HG03521 (cell line): Measurements from ENCODE around the gene AGER.
"Not testable (repeated sequence)": the region's sequence is repeated elsewhere in the genome, so short reads cannot be mapped to it uniquely, and the experiment has no call there.

Source experiments
- ATAC-seq: cut with Tn5 transposase; IDR thresholded peaks from one replicate; pipeline ENCODE4 v1.9.1; 2021; ENCODE audit warnings: mild to moderate bottlenecking, moderate library complexity; ENCODE audit not compliant: unreplicated experiment

Gene AGER

DNA sequence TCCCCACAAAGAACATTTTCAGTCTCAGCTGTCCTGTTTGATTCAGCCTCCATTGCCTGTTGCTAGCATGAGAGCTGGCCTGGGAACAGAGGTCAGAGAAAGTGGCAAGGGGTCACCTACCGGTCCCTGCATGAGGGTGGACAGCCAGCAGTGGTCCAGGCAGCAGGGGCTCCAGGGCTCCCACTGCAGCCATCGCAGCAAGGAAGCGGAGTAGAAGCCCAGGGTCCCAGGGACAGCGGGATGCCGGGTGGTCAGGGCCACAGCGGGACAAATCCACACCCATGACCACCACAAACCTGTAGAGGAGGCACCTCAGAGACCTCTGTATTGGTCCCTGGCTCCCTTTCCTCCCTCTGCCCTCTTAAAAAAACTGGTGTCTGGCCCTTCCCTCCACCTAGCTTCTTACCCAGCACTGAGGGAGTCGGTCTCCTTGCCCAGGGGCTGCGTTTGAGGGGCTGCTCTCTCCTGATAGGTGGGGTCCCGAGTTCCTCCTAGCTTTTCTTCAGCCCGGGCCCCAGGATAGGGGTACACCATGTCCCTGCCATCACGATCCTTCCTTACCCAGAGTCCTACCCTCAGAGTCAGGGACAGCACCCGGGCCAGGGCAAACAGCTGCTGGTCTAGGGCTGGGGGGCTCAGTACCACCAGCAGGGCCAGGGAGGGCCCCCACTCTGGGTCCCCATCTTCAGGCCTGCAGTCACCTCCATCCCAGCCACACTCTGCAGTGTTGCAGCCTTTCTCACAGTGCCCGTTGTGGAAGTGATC lies 16.8 kb upstream of the AGER start:
- no peak for ATAC-seq

DNA sequence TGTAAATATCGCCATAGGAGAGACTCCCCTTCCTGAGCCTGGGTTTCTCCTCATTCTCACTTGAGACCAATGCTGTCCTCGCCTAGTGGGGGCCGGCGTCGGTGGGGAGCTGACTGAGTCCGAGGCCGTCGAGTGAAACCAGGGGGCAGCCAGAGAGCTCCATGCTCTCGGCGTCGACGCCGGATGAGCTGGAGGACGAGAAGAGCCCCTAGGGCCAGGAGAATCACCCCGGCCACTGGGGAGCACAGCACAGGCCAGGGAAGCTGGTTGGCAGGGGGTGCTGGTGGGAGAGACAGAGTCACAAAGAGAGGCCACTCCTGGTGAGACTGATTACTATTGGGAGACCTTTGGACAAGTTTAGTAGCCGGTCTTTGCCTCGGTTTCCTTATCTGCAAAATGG lies 14.8 kb upstream of the AGER start:
- ATAC-seq: no peak

DNA sequence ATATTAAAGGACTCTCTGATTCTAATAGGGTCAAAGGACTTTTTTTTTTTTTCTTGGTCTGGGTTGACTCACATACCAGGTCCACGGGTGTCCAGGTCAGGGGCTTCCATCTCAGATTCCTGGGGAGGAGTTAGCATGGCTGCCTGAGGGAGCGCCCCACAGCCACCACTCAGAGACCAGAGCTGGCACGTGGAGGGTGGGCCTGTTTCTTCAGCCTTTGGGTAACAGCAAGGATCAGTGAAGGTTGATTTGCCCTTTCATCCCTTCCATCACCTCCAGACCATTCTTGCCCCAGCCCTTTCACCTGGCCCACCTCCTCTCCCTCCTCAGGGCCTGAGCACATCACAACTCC lies 14.3 kb upstream of the AGER start:
- ATAC-seq: no peak

DNA sequence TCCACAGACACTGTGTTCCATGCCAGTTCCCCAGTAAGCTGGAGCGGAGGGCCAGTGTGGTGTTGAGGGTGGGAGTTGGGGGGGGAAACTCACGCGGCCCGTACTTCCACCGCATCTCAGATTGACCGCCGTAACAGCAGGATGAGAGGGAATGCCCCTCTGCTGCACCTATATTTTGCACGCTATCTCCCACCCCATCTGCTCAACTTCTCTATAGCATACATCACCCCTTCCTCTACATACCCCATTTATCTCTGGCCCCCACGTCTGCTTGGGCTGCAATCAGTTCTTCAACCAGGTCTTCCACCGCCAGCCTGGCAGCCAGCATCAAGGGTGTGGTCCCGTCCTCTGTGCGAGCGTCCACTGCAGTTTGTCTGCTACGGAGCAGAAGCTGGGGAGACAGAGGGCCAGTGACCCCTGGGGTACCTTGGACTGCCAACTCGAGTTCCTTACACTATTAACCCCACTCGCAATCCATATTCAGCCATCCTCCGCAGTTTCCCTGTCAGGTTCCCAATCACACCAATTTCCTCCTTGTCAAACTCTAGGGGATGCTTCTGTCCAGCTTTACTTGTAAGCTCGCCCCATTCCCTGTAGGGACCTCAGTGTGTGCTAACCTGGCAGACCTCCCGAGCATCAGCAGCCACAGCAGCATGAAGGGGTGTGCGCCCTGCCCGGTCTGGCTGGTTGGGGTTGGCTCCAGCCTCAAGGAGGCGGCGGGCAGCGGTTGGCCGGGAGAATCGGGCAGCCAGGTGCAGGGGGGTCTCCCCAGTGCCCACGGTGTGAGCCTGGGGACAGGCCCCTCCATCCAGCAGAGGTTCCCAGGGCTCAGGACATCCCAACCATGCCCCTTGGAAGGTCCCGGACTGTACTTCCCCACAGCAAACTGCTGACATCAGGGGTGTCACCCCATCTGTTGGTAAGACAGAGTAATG lies 12.9 kb upstream of the AGER start:
- no peak for ATAC-seq

DNA sequence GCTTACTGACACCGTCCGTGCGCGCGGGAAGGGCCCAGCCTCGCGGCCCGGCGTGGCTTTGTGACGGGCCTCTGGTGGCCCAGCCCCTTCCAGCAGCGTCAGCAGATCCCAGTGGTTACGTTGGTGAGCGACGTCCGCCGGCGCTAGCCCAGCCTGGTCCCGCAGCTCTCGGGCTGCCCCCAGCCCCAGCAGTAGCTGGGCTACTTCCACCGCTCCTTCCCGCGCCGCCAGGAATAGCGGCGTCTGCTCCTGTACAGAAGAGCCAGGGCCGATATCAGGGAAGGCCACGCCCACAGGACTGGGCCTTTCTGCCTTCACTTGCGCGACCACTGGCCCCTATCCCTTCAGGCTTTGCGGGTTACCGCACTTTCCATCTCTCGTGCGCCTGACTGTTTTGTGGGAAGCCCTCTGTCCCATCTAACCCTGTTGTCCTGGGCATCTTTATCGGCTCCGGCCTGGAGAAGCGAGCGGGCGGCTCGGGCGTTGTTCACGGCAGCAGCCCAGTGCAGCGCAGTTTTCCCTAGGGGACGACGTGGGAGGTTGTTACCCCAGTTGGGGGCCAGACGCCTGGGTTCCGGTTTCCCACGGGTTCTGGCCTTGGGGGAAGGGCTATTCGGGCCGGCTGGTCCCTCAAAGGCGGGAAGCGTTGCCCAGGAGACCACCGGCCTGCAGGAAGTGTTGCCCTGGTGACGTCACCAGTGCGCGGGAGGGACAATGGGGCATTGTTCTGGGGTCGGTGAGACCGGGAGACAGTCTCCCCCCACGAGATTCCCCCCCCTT lies 12.0 kb upstream of the AGER start:
- peak; percentile 77 for ATAC-seq

DNA sequence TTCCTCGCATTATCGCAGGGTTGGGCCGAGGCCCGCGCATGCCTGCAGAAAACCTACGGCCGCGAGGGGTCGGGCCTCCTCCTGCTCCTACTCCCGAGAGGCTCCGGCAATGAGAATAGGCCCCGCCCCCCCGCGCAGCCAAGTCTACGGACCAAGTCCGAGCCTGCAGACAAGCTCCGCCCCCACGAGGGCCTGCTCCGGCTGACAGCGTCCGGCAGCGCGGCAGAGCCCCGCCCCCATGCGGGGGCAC lies 11.5 kb upstream of the AGER start:
- peak; percentile 81 for ATAC-seq

DNA sequence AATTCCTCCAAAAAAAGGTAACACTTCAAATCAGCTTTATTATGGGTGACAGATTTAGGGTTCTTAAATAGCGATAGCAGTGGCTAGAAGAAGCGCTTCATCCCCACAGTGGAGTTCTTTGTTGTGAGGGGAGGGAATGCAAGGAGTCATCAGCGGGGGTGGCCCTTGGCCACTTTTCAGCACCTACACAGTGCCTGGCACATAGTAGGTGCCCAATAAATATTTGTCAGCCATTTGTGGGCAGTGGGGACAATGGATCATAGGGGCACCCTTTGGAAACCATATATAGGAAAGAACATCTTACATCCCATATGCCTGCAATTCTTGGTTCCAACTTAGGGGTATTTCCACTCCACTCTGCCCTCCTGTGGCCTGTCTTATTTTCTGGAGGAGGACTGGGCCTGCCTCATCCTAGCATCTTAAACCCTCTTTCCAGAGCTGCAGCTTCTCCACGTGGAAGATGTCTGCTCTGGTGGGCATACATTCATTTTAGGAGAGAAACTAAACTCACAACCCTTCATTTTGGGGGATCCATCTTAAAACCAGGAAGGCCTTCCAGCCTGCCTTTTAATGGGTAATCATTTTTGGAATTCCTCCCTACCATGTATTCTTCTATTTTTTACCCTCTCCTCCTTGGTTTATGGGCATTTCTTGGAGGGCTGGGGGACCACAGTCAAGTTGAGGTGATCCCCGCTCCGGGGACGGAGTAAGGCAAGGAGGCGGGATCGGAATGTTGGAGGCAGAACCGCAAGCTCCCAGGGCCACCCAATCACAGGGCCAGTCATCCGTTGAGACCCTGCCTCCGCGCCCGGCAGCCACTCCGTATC lies 11.0 kb upstream of the AGER start:
- no peak for ATAC-seq

DNA sequence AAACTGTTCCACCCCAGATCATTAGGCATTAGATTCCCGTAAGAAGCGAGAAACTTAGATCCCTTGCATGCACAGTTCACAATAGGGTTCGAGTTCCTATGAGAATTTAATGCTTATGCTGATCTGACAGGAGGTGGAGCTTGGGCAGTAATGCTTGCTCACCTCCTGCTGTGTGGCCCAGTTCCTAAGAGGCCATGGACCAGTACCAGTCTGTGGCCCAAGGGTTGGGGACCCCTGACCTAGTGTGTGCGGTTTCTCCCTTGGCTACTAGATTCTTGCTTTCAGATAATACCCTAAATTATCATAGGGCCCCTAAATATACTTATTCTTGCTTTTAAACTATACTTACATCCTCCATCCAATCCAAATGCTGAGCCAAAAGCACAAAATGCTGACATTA lies 10.3 kb upstream of the AGER start:
- ATAC-seq: no peak

DNA sequence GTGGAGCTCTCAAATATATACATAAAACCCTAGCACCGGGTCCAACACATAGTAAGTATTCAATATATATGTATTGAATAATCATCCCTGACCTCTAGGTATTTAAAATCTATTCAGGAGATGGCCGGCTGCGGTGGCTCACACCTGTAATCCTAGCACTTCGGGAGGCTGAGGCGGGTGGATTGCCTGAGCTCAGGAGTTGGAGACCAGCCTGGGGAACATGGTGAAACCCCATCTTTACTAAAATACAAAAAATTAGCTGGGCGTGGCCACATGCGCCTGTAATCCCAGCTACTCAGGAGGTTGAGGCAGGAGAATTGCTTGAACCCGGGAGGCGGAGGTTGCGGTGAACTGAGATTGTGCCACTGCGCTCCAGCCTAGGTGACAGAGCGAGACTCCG lies 9.0 kb upstream of the AGER start:
- not testable (repeated sequence) for ATAC-seq

DNA sequence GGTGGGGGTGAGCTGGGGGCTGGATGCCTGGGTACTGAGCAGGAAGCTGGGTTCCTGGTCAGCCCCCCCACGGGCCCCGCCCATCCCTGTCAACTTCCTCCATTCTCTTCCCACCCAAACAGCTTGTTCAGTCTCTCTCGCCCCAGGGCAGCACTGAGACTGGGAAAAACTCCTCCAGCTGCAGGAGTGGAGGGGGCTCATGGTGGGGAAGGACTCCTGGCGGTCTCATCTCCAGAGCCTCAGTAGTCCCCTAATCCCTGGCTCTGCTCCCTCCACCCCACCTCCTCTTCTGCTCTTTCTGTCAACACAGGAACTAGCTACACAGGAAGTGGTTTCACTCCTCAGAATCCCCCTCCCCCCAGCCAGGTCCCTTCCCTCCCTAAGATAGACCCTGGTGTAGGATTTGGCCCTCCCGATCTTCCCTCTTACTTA lies 8.6 kb upstream of the AGER start, which contains the start of gene GPSM3:
Gene GPSM3 (minus strand): TSS at position 36 of the 432 bp plus-strand sequence. CDS start 130 bp downstream, outside the sequence.
- ATAC-seq: no peak

DNA sequence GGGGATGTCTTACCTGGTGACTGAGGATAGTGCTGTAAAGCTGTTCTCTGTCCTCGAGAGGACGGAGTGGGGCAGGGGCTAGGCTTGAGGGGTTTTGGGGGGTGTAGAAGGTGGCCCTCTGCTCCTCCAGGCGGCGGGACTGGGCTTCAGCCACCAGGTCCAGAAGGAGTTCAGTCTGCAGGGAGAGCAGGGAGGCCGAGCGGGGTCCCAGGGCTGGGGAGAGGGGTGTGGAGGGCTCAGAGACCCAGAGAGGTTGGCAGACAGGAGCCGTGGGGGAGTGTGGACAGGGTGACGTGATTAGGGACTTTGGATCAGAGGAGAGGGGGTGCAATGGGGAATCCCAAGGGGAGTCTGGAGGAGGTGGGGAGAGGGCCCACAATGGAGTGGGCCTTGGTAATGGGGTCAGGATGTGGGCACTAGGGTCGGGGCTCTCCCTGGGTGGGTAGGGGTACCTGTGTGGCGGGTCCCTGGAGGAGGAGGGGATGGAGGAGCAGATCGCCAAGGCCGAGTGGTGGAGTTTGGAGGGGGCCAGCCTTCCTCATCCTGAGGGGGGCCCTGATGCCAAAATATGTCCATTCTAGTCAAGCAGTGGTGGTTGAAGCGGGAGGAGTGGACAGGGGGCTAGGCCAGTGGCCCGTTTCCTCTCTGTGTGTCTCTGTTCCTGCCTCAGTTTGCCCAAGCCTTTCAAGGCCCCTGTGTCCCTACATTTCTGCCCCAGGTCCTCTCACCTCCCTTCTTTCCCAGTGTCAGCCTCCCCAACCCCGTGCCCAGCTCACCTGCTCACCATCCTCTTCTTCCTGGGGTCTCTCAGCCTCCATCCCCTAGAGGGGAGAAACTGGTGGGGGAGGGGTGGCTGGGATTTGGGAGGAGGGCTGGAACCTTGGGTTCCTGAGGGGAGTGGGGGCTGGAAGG lies 7.9 kb upstream of the AGER start:
- no peak for ATAC-seq

DNA sequence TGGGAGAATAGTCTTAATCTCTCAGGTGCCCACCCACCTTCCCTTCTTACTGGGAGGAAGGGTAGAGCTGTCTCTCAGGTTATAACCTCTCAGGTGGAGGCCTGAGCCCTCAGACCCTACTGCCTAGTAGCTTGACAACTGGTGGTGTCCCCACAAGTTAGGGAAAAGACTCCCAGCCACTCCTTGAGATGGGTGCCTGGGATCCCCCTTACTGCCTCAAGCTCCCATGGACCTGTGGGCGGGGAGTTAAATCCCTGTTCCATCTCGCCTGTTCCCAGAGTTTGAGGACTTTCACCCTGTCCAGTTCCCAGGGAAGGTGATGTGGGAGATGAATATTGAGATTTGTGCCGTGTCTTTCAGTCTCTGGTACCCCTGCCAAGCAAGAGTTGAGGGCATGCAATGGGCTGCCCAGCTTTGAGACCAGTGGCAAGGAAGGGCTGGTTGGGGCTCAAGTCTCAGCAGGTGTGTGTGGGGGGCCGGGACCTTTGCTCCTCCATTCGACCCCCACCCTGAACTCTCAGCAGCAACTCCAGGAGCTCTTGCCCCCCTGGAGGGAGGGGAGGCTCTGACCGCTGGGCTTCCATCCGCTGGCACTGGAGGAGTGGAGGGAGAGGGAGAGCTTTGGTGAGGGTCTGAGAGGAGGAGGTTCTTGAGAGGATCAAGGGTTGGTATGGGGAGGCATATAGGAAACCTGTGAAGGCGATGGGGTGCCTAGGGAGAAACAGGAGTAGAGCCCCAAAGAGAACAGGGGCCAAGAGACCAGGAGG lies 7.0 kb upstream of the AGER start:
- no peak for ATAC-seq

DNA sequence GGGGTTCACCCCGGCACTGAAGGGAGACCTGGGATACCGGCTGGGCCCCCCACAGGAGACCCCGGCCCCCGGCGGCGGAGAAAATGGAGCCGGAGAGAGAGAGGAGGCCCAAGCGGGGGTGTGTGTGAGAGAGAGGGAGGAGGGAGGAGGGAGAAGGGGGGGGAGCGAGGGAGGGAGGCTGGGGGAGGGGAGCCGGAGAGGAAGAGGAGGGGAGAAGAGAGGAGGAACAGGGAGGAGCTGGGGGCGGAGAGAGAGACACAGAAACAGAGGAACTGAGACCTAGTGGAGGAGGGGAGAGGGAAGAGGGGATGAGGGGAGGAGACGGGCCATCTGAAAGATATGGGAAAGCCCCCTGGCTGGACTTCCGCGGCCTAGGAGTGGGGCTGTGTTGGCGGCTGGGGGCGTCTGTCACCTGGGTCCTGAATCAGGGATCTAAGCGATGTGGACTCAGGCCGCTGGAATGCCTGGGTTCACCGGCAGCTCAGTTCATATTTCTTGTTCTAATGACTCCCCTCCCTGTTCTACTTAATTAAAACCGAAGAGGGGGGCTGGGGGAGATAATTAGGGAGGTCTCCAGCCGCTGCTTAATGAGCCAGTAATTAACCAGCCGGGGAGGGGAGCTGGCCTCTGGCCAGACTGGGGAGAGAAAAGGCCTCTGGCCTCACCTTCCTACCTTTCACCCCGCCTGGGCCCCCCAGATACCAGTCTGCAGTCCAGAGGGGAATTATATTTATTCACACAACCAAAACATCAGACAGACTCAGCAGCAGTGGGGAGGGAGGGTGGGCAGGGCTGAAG lies 6.2 kb upstream of the AGER start, which contains the start of gene PBX2:
Gene PBX2 (minus strand): TSS at position 149 of the 798 bp plus-strand sequence. CDS start 287 bp downstream, outside the sequence.
- ATAC-seq: peak; percentile 56

DNA sequence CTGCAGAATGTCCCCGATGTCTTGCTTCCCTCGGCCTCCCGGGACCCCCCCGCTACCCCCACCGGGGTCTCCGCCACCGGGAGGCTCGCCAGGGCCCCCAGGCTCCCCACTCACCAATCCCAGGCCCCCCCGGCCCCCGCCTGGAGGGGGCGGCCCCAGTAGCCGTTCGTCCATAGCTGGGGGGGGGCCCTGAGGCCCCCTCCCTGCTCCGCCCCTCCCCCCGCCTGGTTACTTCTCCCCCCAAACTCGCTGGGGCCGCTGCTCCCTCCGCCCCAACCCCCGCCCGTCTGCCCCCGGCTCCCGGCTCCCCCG lies 5.6 kb upstream of the AGER start:
- no peak for ATAC-seq

DNA sequence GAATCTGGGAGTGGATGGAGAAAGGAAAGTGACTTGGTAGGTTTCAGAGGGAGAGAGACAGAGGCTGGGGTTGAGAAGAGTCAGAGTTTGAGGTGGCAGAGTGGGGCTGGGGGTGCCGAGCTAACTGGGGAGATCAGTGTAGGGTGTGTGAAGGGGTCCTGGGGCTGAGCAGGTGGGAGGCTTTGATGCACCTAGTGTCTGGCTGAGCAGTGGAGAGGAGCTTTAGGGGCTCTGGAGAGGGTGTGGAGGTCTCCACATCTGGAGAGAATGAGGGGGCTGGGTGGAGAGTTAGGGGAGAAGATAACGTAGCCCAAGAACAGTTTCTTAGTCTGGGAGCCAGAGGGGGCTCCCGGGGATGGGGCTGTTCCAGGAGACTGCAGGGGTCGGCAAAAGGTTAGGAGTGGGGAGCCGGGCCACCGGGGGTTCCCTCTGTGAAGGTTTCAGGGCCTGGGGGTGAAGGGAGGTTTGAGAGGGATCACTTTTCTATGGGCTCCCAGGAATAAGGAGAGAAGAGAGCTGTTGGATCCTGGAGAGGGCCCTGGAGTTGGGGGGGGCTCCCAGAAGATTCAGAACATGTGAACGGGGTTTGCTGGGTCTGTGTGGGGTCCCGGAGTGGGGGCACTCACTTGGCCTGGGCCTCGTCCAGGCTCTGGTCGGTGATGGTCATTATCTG lies 5.2 kb upstream of the AGER start:
- no peak for ATAC-seq

DNA sequence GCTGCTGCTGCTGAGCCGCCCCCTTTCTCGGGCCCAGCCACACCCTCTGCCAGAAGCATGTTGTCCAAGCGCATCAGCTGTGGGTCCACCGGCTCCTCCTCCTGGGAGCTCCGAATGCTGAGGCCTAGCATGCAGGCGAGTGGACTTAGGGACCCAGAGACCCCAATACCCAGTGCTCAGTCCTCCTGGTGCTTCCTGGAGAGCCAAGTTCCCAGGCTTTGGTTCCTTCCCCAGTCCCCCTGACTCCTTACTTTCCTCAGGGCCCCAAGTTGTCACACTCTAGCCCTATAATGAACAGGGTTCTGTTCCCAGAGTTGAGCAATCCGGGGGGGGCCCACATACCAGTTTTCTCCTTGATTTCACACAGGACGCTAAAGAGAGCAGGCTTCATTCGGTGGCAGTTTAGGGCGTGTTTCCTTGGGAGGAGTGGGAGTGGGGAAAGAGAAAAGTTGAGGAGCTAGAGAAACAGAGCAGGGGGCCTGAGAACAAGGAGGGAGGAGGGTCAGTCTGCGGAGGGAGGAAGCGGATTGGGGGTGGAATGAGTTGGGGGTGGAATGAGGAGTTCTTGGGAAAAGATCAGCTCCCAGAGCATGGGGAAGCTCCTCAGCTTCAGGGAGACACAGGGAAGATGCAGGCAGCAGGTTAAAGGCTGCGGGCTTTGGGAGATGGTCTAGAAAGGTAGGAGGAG lies 4.5 kb upstream of the AGER start:
- no peak for ATAC-seq
